ENCODE measurements around the gene KCNJ2. TPM values are rescaled to one million over a fixed set of nuclear protein-coding genes. Genes with fewer than 3 reads are reported as not detected.

The KCNJ2 gene
- total and polyA plus RNA-seq, 10 of the 15 experiments (the other 5 are each of a cell fraction or from before 2014, with no cell fraction given): 1.6 to 10.1 (median 3.2) TPM

GRCh38 chr17:70137451-70138230 lies 31.7 kb upstream of the KCNJ2 start (continued):
- TF ChIP-seq, protein P1, sequence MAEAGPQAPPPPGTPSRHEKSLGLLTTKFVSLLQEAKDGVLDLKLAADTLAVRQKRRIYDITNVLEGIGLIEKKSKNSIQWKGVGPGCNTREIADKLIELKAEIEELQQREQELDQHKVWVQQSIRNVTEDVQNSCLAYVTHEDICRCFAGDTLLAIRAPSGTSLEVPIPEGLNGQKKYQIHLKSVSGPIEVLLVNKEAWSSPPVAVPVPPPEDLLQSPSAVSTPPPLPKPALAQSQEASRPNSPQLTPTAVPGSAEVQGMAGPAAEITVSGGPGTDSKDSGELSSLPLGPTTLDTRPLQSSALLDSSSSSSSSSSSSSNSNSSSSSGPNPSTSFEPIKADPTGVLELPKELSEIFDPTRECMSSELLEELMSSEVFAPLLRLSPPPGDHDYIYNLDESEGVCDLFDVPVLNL (IDR thresholded peaks at IDR 0.05; ENCODE audit: low read depth, low read length): no peak
- no peak for TF ChIP-seq NRF1 (conservative IDR thresholded peaks at IDR 0.05; ENCODE audit: low read depth, low read length)
- 0 out of 2 replicates have a peak, but pooled peaks have one; percentile 10 for TF ChIP-seq SMC3 (IDR thresholded peaks at IDR 0.05; ENCODE audit: borderline replicate concordance, low read length)
- no peak for TF ChIP-seq MYC (IDR thresholded peaks at IDR 0.05; ENCODE audit: insufficient read depth, insufficient read length, insufficient replicate concordance, low read length, severe bottlenecking)
- TF ChIP-seq, protein P2, sequence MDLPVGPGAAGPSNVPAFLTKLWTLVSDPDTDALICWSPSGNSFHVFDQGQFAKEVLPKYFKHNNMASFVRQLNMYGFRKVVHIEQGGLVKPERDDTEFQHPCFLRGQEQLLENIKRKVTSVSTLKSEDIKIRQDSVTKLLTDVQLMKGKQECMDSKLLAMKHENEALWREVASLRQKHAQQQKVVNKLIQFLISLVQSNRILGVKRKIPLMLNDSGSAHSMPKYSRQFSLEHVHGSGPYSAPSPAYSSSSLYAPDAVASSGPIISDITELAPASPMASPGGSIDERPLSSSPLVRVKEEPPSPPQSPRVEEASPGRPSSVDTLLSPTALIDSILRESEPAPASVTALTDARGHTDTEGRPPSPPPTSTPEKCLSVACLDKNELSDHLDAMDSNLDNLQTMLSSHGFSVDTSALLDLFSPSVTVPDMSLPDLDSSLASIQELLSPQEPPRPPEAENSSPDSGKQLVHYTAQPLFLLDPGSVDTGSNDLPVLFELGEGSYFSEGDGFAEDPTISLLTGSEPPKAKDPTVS (IDR thresholded peaks at IDR 0.05; ENCODE audit: low read depth, low read length): no peak
- no peak for TF ChIP-seq FOS (IDR thresholded peaks at IDR 0.05; ENCODE audit: borderline replicate concordance, extremely low read depth, insufficient read length)
- no peak for TF ChIP-seq RAD21 (IDR thresholded peaks at IDR 0.05; ENCODE audit: insufficient read depth, low read depth, low read length)
- no peak for TF ChIP-seq USF1 (IDR thresholded peaks at IDR 0.05; ENCODE audit: borderline replicate concordance, extremely low read length, insufficient read depth, low read depth, low read length)
- no peak for TF ChIP-seq POLR2A (IDR thresholded peaks at IDR 0.05; ENCODE audit: low read depth, low read length)
- no peak for TF ChIP-seq E2F8 (IDR thresholded peaks at IDR 0.05; ENCODE audit: low read depth, partially characterized antibody)
- TF ChIP-seq SREBF2 (IDR thresholded peaks at IDR 0.05; ENCODE audit: low read length): no peak
- TF ChIP-seq HDAC2 (IDR thresholded peaks at IDR 0.05): no peak
